BLaER1 (cell line): ENCODE results near the gene TNNI3K.

Source experiments
- H3K27ac ChIP-seq: shearing (Covaris generic); formaldehyde crosslinking; 2 replicates; pipeline ENCODE4 v1.8.1; 2022
- H3K27me3 ChIP-seq: shearing (Covaris generic); formaldehyde crosslinking; 2 replicates; pipeline ENCODE4 v1.8.1; 2022
- H3K36me3 ChIP-seq: shearing (Covaris generic); formaldehyde crosslinking; 2 replicates; pipeline ENCODE4 v1.8.1; 2022
- H3K4me1 ChIP-seq: shearing (Covaris generic); formaldehyde crosslinking; 2 replicates; pipeline ENCODE4 v1.8.1; 2022
- H3K4me2 ChIP-seq: shearing (Covaris generic); formaldehyde crosslinking; 2 replicates; pipeline ENCODE4 v1.8.1; 2022
- H3K4me3 ChIP-seq: shearing (Covaris generic); formaldehyde crosslinking; 2 replicates; pipeline ENCODE4 v1.8.1; 2022
- H3K9ac ChIP-seq: shearing (Covaris generic); formaldehyde crosslinking; 2 replicates; pipeline ENCODE4 v1.8.1; 2022
- H3K9me3 ChIP-seq: shearing (Covaris generic); formaldehyde crosslinking; 2 replicates; pipeline ENCODE4 v1.8.1; 2022
- H4K20me1 ChIP-seq: shearing (Covaris generic); formaldehyde crosslinking; 2 replicates; pipeline ENCODE4 v1.8.1; 2022
- Cebpa-rat ChIP-seq: shearing (Covaris generic); IDR thresholded peaks from 2 replicates; pipeline ENCODE4 v1.8.1; 2022

The TNNI3K gene

DNA sequence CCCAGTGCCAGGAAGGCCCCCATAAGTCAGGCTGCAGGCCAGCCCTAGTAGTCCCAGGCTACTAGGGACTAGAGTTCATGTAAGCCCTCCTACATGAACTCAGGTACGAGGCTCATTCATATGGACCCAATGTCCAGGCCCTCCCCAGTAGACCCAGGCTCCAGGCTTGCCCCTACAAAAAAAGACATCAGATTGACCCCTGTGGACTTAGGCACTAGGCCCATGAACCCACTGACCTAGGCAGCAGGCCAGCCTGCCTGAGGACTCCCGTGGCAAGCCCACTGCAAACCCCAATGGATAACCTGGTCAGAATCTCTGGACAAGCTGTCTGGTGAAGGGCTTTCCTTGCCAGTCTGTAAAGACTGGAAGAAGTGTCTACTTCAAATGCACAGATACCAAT, 51.2 kb downstream of the TNNI3K start:
- Histone ChIP-seq H3K27me3 (no peaks in the 10 kb centered on the region), H3K4me2 (no peak overlapping the region), H3K36me3 (no peaks in the 10 kb centered on the region), H3K4me1 (no peaks in the 10 kb centered on the region), H3K4me3 (no peak overlapping the region), H3K9me3 (0 out of 2 replicates have a peak, but pooled peaks cover 4% of the 10 kb centered on the region), H4K20me1 (no peaks in the 10 kb centered on the region), H3K9ac (no peak overlapping the region), H3K27ac (no peak overlapping the region)
- TF ChIP-seq Cebpa-rat = no peak

DNA sequence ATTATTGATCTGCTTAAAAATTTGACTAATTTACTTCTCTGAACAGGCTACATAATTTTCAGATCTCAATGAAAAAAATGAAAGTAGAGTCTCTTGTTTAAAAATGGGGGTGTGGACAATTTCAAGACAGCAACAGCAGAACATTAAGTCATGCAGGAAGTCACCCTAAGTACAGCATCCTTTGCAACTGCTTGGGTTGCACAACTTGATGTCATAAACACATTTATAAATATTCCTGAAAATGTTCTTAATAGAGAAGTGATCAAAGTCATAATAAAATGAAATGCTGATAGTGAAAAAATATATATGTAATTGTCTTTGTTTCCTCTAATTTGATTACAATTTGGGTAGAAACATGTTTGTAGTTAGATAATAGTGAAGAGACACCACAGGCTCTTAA, 79.3 kb downstream of the TNNI3K start:
- no peak for TF ChIP-seq Cebpa-rat
- Histone ChIP-seq H3K27ac (no peak overlapping the region), H3K36me3 (no peaks in the 10 kb centered on the region), H3K4me2 (no peak overlapping the region), H3K9ac (no peak overlapping the region), H3K27me3 (no peaks in the 10 kb centered on the region), H3K9me3 (no peaks in the 10 kb centered on the region), H3K4me1 (no peaks in the 10 kb centered on the region), H4K20me1 (no peaks in the 10 kb centered on the region), H3K4me3 (no peak overlapping the region)

DNA sequence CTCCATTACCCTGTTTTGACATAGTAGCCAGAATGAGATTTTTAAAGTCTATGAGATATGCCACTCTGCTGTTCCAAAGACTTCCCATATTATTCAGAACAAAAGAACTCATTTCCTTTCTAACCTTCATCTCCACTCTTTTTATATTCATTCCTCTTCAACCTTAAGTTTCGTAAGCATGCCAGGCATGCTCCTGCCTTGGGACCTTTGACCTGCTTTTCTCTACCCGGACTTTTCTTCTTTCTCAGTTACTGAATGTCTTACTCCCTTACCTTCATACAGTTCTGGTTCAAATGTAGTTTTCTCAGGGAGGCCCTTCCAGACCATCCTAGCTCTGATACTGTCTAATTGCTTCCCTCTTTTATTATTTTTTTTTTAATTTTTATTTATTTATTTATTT, 81.1 kb downstream of the TNNI3K start:
- Histone ChIP-seq H3K4me2 (no peak overlapping the region), H3K27me3 (no peaks in the 10 kb centered on the region), H3K4me1 (no peaks in the 10 kb centered on the region), H3K36me3 (no peaks in the 10 kb centered on the region), H3K27ac (no peak overlapping the region), H3K4me3 (no peak overlapping the region), H3K9me3 (no peaks in the 10 kb centered on the region), H4K20me1 (no peaks in the 10 kb centered on the region), H3K9ac (no peak overlapping the region)
- TF ChIP-seq Cebpa-rat = no peak

DNA sequence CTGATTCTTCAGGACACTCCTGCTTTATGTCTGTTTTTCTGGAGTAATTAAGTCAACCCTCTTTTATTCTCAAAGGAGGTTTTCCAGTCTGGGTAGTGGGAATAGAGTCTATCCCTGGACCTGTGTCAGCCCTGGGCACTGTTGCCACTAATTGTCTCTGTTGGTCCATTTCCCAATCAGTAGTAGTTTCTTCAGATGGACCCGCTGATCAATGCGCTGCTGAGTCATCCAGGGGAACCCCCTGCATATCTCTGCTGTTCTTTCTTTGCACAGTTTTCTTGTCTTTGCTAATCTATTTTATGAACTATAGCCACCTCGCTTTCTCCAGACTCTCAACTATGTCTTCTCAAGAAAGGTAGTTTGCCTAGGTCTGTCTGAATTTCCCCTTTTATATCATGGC, 82.5 kb downstream of the TNNI3K start:
- no peak overlapping the region for H3K4me2 ChIP-seq
- no peaks in the 10 kb centered on the region for H3K4me1 ChIP-seq
- H3K27ac ChIP-seq = no peak overlapping the region
- H3K9me3 ChIP-seq = no peaks in the 10 kb centered on the region
- no peak overlapping the region for H3K4me3 ChIP-seq
- H3K9ac ChIP-seq = no peak overlapping the region
- H3K27me3 ChIP-seq = no peaks in the 10 kb centered on the region
- TF ChIP-seq Cebpa-rat = no peak
- H3K36me3 ChIP-seq = no peaks in the 10 kb centered on the region
- no peaks in the 10 kb centered on the region for H4K20me1 ChIP-seq

DNA sequence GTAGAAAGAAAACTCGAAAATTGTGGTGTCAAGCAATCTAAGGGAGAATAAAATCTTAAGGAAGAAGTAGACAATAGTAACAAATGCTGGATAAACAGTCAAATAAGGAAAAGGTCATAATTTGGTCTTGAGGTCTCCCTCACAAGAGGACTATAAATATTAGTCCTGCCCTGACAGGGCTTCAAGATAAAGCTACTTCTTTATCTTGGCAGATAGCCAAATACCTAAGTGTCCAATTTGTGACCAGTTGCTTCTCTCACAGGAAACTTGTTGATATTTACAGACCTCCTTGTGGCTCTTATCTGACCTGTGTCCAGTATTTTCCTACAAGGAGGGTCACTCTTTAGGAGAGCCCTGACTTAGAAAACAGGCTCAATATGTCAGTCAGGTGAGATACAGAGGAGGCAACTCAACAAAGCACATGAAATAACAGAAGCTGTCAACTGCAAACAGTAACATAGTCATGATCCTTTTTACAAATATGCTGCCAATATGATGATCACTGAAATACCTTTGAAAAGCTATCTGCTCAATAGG, 88.8 kb downstream of the TNNI3K start:
- H3K27ac ChIP-seq = no peak overlapping the region
- TF ChIP-seq Cebpa-rat = no peak
- H3K36me3 ChIP-seq = no peaks in the 10 kb centered on the region
- no peaks in the 10 kb centered on the region for H3K27me3 ChIP-seq
- H4K20me1 ChIP-seq = no peaks in the 10 kb centered on the region
- no peaks in the 10 kb centered on the region for H3K4me1 ChIP-seq
- H3K4me3 ChIP-seq = no peak overlapping the region
- no peak overlapping the region for H3K4me2 ChIP-seq
- no peak overlapping the region for H3K9ac ChIP-seq
- H3K9me3 ChIP-seq = no peaks in the 10 kb centered on the region

DNA sequence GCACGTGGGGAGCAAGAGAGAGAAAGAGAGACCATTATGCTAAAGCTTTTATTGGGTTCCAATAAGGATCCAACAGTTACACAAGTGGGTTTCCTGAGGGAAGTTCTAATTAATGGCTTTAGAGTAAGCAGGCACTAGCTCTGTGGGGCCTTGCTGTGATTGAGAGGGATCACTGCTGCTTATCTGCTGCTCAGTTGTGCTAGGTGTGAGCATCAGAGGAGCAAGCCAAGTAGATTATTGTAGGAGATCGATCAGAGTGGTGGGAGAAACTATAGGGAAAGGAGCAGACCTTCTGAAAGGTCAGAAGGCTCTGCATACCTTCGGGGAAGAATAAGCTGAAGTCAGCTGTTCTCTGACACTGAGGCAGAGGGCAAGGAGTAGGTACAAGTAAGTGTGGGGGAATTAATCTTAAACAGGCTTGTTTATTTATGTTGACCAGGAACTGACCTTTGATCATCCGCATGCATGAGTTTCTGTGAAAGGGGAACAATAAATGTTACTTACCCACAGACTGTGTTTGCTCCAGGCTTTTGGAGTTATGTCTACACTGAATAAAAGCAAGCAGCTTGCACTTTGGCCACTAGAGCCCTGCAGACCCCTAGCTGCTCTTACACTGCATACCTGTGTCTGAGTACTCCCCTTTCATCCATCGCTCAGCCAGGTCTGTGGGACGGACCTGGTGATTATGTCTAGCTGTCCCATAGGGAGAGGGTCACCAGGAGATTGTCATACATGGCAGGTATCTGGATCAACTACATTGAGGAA, 89.7 kb downstream of the TNNI3K start:
- H4K20me1 ChIP-seq = no peaks in the 10 kb centered on the region
- H3K36me3 ChIP-seq = no peaks in the 10 kb centered on the region
- H3K4me3 ChIP-seq = no peak overlapping the region
- H3K9ac ChIP-seq = no peak overlapping the region
- no peaks in the 10 kb centered on the region for H3K4me1 ChIP-seq
- no peak overlapping the region for H3K4me2 ChIP-seq
- no peak for TF ChIP-seq Cebpa-rat
- H3K9me3 ChIP-seq = no peaks in the 10 kb centered on the region
- H3K27me3 ChIP-seq = no peaks in the 10 kb centered on the region
- H3K27ac ChIP-seq = no peak overlapping the region

DNA sequence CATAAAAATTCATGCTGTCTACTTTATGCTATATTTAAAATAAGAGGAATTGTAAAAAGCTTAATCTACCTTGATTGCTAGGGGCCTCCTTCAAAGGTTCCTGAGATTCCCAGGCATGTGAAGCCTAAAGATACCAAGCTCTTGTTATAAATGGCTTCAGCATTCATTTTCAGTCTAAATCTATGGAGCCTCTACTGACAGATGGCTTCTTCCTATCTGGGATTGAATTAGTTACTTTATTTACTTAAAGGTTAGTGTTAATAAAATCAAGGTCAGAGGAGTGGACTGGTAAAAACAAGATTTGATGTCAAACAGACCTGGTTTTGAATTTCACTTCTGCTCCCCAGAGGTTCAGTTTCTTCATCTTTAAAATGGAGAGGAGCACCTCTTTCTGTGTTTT, 93.7 kb downstream of the TNNI3K start:
- H3K4me1 ChIP-seq = no peaks in the 10 kb centered on the region
- no peak for TF ChIP-seq Cebpa-rat
- no peak overlapping the region for H3K4me3 ChIP-seq
- H3K4me2 ChIP-seq = no peak overlapping the region
- H3K27ac ChIP-seq = no peak overlapping the region
- H4K20me1 ChIP-seq = no peaks in the 10 kb centered on the region
- no peak overlapping the region for H3K9ac ChIP-seq
- no peaks in the 10 kb centered on the region for H3K36me3 ChIP-seq
- no peaks in the 10 kb centered on the region for H3K27me3 ChIP-seq
- no peaks in the 10 kb centered on the region for H3K9me3 ChIP-seq

DNA sequence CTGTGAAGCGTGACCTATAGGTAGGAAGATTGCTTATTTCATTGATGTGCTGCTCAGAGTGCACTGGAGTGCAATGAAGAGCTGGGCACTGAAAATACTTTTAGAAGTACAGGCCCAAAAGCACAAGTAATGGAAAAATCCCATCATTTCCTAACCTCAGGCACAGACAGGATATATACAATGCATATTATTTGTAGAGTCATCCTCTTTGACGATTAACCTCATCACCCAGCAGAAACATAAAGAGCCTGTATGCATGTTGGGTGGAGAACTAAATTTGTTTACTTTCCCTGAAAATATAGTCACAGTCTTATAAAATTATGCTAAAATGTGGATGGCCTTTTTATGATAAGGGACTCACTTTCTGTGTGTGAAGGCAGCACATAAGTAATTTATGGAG, 98.1 kb downstream of the TNNI3K start:
- Histone ChIP-seq H3K9me3 (no peaks in the 10 kb centered on the region), H3K4me1 (no peaks in the 10 kb centered on the region), H3K4me3 (no peak overlapping the region), H4K20me1 (no peaks in the 10 kb centered on the region), H3K4me2 (no peak overlapping the region), H3K27me3 (no peaks in the 10 kb centered on the region), H3K36me3 (no peaks in the 10 kb centered on the region), H3K27ac (no peak overlapping the region), H3K9ac (no peak overlapping the region)
- no peak for TF ChIP-seq Cebpa-rat

DNA sequence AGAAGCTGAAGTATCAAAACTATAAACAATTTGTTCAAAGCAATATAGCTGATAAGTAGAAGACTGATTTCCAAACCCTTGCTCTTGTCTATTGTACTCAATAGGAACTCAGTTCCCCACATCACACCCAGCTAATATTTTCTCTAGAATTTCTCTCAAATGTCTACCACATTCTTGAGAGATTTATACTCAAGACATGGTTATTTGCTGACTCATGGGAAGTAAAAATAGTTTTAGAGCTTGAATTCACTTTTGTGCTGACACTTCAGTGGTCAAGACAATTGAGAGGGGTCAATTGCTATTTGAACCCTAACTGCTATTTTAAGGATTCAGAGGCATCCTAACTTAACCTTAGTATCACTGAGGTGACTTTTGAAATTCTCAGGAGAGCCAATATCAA, 99.0 kb downstream of the TNNI3K start:
- no peak for TF ChIP-seq Cebpa-rat
- H3K9ac ChIP-seq = no peak overlapping the region

DNA sequence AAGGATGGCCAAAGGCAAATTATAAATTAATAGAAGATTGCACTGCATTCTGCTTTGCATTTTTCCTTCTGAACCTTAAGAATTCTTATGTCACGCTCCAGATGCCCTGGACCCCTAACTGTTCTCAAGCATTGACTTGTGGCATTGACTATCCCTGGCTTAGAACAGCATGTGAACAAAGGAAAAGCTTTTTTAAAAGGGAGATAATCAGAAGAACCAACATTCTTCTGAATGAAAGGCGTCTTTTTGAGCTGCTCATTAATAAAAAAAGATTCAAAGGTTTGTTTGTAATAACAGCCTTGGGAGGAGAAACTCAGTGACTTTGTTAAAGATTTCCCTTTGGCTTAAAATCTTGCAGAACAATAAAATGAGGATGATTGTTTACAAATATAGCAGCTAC, 105.5 kb downstream of the TNNI3K start:
- Histone ChIP-seq H3K4me3 (no peak overlapping the region), H3K4me2 (no peak overlapping the region), H3K36me3 (no peaks in the 10 kb centered on the region), H3K9ac (no peak overlapping the region), H3K9me3 (no peaks in the 10 kb centered on the region), H3K4me1 (no peaks in the 10 kb centered on the region), H4K20me1 (no peaks in the 10 kb centered on the region), H3K27me3 (no peaks in the 10 kb centered on the region), H3K27ac (no peak overlapping the region)
- TF ChIP-seq Cebpa-rat = no peak

More for the DNA sequence above, 99.0 kb downstream of the TNNI3K start:
- Histone ChIP-seq H4K20me1 (no peaks in the 10 kb centered on the region), H3K4me2 (no peak overlapping the region), H3K27ac (no peak overlapping the region), H3K27me3 (no peaks in the 10 kb centered on the region), H3K4me3 (no peak overlapping the region), H3K36me3 (no peaks in the 10 kb centered on the region), H3K4me1 (no peaks in the 10 kb centered on the region), H3K9me3 (no peaks in the 10 kb centered on the region)
